Suprapubic skin (tissue), 4 donors: ENCODE data around the gene NOTCH4. TPM values are rescaled to one million over a fixed set of nuclear protein-coding genes. Genes with fewer than 3 reads are reported as not detected.
"Not testable (repeated sequence)": the region's sequence is repeated elsewhere in the genome, so short reads cannot be mapped to it uniquely, and the experiment has no call there.

ENCODE experiments used
- DNase-seq, 2 donors: peaks; one replicate each; pipeline ENCODE4 v3.0.0-alpha.2; 2019; ENCODE audit warnings: low spot score in 2 of 2
- H3K27ac ChIP-seq: fragments of 200-600 bp; sonication (generic); one replicate; pipeline ENCODE4 v1.5.1; 2019
- H3K27me3 ChIP-seq: fragments of 200-600 bp; sonication (generic); one replicate; pipeline ENCODE4 v1.5.1; 2019
- H3K36me3 ChIP-seq: fragments of 200-600 bp; sonication (generic); one replicate; pipeline ENCODE4 v1.5.1; 2019
- H3K4me1 ChIP-seq: fragments of 200-600 bp; sonication (generic); one replicate; pipeline ENCODE4 v1.5.1; 2019
- H3K4me3 ChIP-seq: fragments of 200-600 bp; sonication (generic); one replicate; pipeline ENCODE4 v1.5.1; 2019; ENCODE audit warnings: mild to moderate bottlenecking
- H3K9me3 ChIP-seq: fragments of 200-600 bp; sonication (generic); one replicate; pipeline ENCODE4 v1.5.1; 2019
- CTCF ChIP-seq, 2 donors: fragments of 200-600 bp in 1 of 2; fragments of 450-650 bp in 1 of 2; sonication (generic) in 1 of 2; IDR thresholded peaks; one replicate each; pipeline ENCODE4 v1.5.1; 2016 to 2019; ENCODE audit warnings: antibody characterized with exemption in 2 of 2, mild to moderate bottlenecking in 1 of 2, moderate library complexity in 1 of 2
- EP300 ChIP-seq: sonication (generic); formaldehyde crosslinking; IDR thresholded peaks from one replicate; pipeline ENCODE4 v1.6.1; 2017; ENCODE audit warnings: antibody characterized with exemption
- POLR2A ChIP-seq, 2 donors: fragments of 450-650 bp; IDR thresholded peaks; one replicate each; pipeline ENCODE4 v1.6.1; 2017; ENCODE audit warnings: antibody characterized with exemption in 2 of 2, mild to moderate bottlenecking in 2 of 2, moderate library complexity in 2 of 2
- POLR2AphosphoS5 ChIP-seq, 3 donors: sonication (generic); formaldehyde crosslinking; IDR thresholded peaks; one replicate each; pipeline ENCODE4 v1.6.1; 2017; ENCODE audit warnings: antibody characterized with exemption in 3 of 3
- WGBS: methylation state at CpG from one replicate; pipeline ENCODE4 v1.1.5; 2018; 5-methylcytosine and 5-hydroxymethylcytosine counted together
- total RNA-seq, 4 donors: library from RNA; depleted of rRNA; stranded (reverse); fragments of >200 nt; gene quantifications; one replicate each; pipeline ENCODE4 v1.1.0, GENCODE V29; 2016

Gene NOTCH4
- total RNA-seq, result 10 to 100 TPM in 2 of 4 donors, 1 to 10 TPM in 2; 5.3 to 22.0 (median 10.2) TPM

GRCh38 chr6:32223258-32224235 lies at the start of gene NOTCH4:
NOTCH4 (minus strand) TSS chr6:32224067; CDS start chr6:32223928, 139 bp downstream.
- no peaks in the 10 kb centered on the region for H3K9me3 ChIP-seq
- no peaks in the 10 kb centered on the region for H3K27me3 ChIP-seq
- DNase-seq, result peak in 1 of 2 donors; percentile 28
- H3K4me1 ChIP-seq, result peaks cover 22% of the 10 kb centered on the region
- H3K4me3 ChIP-seq, result peak within 1 kb of the TSS; percentile 21
- 57% methylated on average over 19 of the region's 20 CpGs for WGBS
- no peak within 1 kb of the TSS for H3K27ac ChIP-seq
- TF ChIP-seq EP300 (no peak), POLR2AphosphoS5 (IDR thresholded peaks at IDR 0.05) (no peak)
- no peaks in the 10 kb centered on the region for H3K36me3 ChIP-seq

- DNase-seq, result no peak
- no peaks in the 10 kb centered on the region for H3K27me3 ChIP-seq
- no peak overlapping the region for H3K27ac ChIP-seq
- H3K9me3 ChIP-seq, result no peaks in the 10 kb centered on the region
- 90% methylated on average over 1 of the region's 1 CpG for WGBS
- no peaks in the 10 kb centered on the region for H3K36me3 ChIP-seq
- H3K4me3 ChIP-seq, result no peak overlapping the region
- TF ChIP-seq POLR2A (IDR thresholded peaks at IDR 0.05), result no peak
- no peak for TF ChIP-seq POLR2AphosphoS5 (IDR thresholded peaks at IDR 0.05)
- TF ChIP-seq CTCF (IDR thresholded peaks at IDR 0.05), result no peak
- TF ChIP-seq EP300, result no peak
- H3K4me1 ChIP-seq, result no peaks in the 10 kb centered on the region
Measured at GRCh38 chr6:32271429-32271828, 47.6 kb upstream of the NOTCH4 start.

GRCh38 chr6:32268459-32268858 lies 44.6 kb upstream of the NOTCH4 start:
- H3K27me3 ChIP-seq, H3K36me3 ChIP-seq, H3K4me1 ChIP-seq, H3K9me3 ChIP-seq, H3K27ac ChIP-seq, H3K4me3 ChIP-seq, DNase-seq: not testable (repeated sequence)
- 97% methylated on average over 3 of the region's 3 CpGs for WGBS

- no peak for TF ChIP-seq POLR2A (IDR thresholded peaks at IDR 0.05)
- Histone ChIP-seq H3K4me3 (no peak overlapping the region), H3K27me3 (no peaks in the 10 kb centered on the region), H3K9me3 (no peaks in the 10 kb centered on the region), H3K4me1 (no peaks in the 10 kb centered on the region), H3K27ac (no peak overlapping the region), H3K36me3 (no peaks in the 10 kb centered on the region)
- no peak for DNase-seq
Measured at GRCh38 chr6:32267035-32267434, 43.2 kb upstream of the NOTCH4 start.

- H3K36me3 ChIP-seq, DNase-seq, H3K27me3 ChIP-seq, H3K27ac ChIP-seq, H3K4me3 ChIP-seq, H3K9me3 ChIP-seq: not testable (repeated sequence)
- peaks cover 14% of the 10 kb centered on the region for H3K4me1 ChIP-seq
- WGBS, result 100% methylated on average over 4 of the region's 4 CpGs
Measured at GRCh38 chr6:32257262-32257661, 33.4 kb upstream of the NOTCH4 start.

GRCh38 chr6:32255199-32256153 lies 31.6 kb upstream of the NOTCH4 start:
- TF ChIP-seq POLR2AphosphoS5 (IDR thresholded peaks at IDR 0.05) (peak in 2 of 3 donors; percentile 27 to 84), POLR2A (IDR thresholded peaks at IDR 0.05) (no peak), CTCF (IDR thresholded peaks at IDR 0.05) (peak; percentile 14 to 88)
- Histone ChIP-seq H3K27me3 (no peaks in the 10 kb centered on the region), H3K36me3 (no peaks in the 10 kb centered on the region), H3K9me3 (no peaks in the 10 kb centered on the region), H3K4me3 (peak overlapping the region; percentile 45), H3K4me1 (peaks cover 14% of the 10 kb centered on the region), H3K27ac (peak overlapping the region; percentile 77)
- DNase-seq, result peak; percentile 77 to 85
- WGBS, result 9% methylated on average over 30 of the region's 30 CpGs

GRCh38 chr6:32254761-32255198 lies 30.9 kb upstream of the NOTCH4 start:
- WGBS, result 17% methylated on average over 12 of the region's 12 CpGs
- peak overlapping the region; percentile 45 for H3K4me3 ChIP-seq
- peak overlapping the region; percentile 77 for H3K27ac ChIP-seq
- no peaks in the 10 kb centered on the region for H3K9me3 ChIP-seq
- no peak for DNase-seq
- no peak for TF ChIP-seq POLR2A (IDR thresholded peaks at IDR 0.05)
- TF ChIP-seq CTCF (IDR thresholded peaks at IDR 0.05), result no peak
- no peak for TF ChIP-seq EP300
- TF ChIP-seq POLR2AphosphoS5 (IDR thresholded peaks at IDR 0.05), result no peak
- H3K36me3 ChIP-seq, result no peaks in the 10 kb centered on the region
- peaks cover 14% of the 10 kb centered on the region for H3K4me1 ChIP-seq
- no peaks in the 10 kb centered on the region for H3K27me3 ChIP-seq
